ENCODE data around the gene CNGA4. TPM values are rescaled to one million over a fixed set of nuclear protein-coding genes. Genes with fewer than 3 reads are reported as not detected.

CNGA4 gene
- total RNA-seq, 4 donors from 2014 or later = 0.14 TPM; not detected in 3

DNA sequence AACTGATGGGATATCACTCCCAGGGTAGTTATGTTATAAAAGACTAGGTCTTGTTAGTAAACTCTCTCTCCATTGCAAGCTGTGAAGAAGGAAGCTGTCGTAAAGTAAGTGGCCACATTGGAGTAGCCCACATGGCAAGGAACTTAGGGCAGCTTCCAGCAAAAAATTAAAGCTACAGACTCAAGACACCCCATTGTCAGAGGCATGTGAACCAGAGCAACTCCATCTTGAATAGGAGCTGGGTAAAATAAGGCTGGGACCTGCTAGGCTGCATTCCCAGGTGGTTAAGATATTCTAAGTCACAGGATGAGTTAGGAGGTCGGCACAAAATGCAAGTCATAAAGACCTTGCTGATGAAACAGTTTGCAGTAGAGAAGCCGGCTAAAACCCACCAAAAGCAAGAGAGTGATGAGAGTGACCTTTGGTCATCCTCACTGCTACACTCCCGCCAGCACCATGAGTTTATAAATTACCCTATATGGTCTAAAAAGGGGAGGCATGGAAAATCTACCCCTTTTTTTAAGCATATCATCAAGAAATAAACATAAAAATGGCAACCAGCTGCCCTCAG is 44.6 kb downstream of the CNGA4 start:
- TF ChIP-seq POLR2AphosphoS5 (IDR thresholded peaks at IDR 0.05) (no peak), POLR2A (IDR thresholded peaks at IDR 0.05) (no peak), EP300 (IDR thresholded peaks at IDR 0.05; ENCODE audit: low read depth) (no peak)
- TF ChIP-seq, protein P1, sequence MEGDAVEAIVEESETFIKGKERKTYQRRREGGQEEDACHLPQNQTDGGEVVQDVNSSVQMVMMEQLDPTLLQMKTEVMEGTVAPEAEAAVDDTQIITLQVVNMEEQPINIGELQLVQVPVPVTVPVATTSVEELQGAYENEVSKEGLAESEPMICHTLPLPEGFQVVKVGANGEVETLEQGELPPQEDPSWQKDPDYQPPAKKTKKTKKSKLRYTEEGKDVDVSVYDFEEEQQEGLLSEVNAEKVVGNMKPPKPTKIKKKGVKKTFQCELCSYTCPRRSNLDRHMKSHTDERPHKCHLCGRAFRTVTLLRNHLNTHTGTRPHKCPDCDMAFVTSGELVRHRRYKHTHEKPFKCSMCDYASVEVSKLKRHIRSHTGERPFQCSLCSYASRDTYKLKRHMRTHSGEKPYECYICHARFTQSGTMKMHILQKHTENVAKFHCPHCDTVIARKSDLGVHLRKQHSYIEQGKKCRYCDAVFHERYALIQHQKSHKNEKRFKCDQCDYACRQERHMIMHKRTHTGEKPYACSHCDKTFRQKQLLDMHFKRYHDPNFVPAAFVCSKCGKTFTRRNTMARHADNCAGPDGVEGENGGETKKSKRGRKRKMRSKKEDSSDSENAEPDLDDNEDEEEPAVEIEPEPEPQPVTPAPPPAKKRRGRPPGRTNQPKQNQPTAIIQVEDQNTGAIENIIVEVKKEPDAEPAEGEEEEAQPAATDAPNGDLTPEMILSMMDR (IDR thresholded peaks at IDR 0.05) = no peak
- WGBS, 2 donors (ENCODE audit: low coverage in 1 of 2) = 48 to 65% methylated on average over 4 of the region's 4 CpGs

DNA sequence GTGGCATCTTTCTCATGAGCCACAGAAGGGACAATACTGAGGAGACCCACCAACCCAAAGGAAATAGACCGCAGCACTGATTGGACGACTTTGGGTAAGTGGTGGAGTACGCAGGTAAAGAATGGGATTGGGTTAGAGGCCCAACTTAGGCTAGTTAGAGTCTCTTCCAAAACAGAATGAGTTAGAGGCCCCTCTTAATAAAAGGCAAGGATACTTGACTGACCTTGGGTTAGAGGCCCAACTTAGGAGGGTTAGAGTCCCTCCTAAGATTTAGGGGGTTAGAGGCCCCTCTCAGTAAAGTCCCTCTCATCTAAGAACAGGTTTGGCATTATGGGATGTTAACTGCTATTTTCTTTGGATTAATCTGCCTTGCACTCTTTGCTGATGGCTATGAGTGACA is 45.4 kb downstream of the CNGA4 start:
- DNase-seq = no peak
- no peak overlapping the region for H3K27ac ChIP-seq
- TF ChIP-seq, protein P1 (IDR thresholded peaks at IDR 0.05) = no peak
- TF ChIP-seq POLR2AphosphoS5 (IDR thresholded peaks at IDR 0.05) = no peak
- TF ChIP-seq POLR2A (IDR thresholded peaks at IDR 0.05) = no peak
- no peak for TF ChIP-seq EP300 (IDR thresholded peaks at IDR 0.05; ENCODE audit: low read depth)
- intact Hi-C loops (cut with DNase I; ENCODE audit: low total_unique reads) (no loop called here), in situ Hi-C loops (cut with MboI; ENCODE audit: low pct_ligation_motif_present in 1 of 4, low pct_unique_long_range_greater_than_20kb in 1 of 4, low sequenced_read_pairs in 3 of 4) (no loop called here)
- H3K9me3 ChIP-seq = no peaks in the 10 kb centered on the region
- H3K4me3 ChIP-seq = no peak overlapping the region
- no peaks in the 10 kb centered on the region for H3K4me1 ChIP-seq
- WGBS, 2 donors (ENCODE audit: low coverage in 1 of 2) = 90 to 93% methylated on average over 3 of the region's 3 CpGs
- H3K36me3 ChIP-seq = no peaks in the 10 kb centered on the region
- peaks cover 30% of the 10 kb centered on the region for H3K27me3 ChIP-seq

More for the DNA sequence above, 44.6 kb downstream of the CNGA4 start:
- H3K9me3 ChIP-seq = no peaks in the 10 kb centered on the region
- H3K4me1 ChIP-seq = no peaks in the 10 kb centered on the region
- no peak for DNase-seq
- no peaks in the 10 kb centered on the region for H3K36me3 ChIP-seq
- H3K27me3 ChIP-seq = peaks cover 22% of the 10 kb centered on the region
- intact Hi-C loops (cut with DNase I; ENCODE audit: low total_unique reads) = no loop called here
- H3K27ac ChIP-seq = no peak overlapping the region
- H3K4me3 ChIP-seq = no peak overlapping the region
- in situ Hi-C loops (cut with MboI; ENCODE audit: low pct_ligation_motif_present in 1 of 4, low pct_unique_long_range_greater_than_20kb in 1 of 4, low sequenced_read_pairs in 3 of 4) = no loop called here

DNA sequence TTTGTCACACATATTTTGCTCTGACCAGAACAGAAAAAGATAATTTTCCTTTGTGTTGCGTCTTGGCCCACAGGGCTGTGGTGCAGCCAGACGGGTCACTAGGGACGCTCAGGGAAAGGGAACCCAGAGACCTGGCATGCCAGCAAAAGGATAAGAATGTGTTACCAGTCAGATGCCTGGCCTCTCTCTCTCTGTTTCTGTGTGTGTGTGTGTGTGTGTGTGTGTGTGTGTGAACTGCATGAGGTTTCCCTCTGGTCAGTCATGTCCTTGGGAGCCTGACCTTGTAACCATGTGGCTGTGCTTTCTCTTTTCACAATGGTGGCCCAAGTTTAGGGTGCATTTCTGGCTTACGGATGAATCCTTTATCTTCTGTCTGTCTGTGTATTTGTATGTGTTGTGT is 46.1 kb downstream of the CNGA4 start:
- Histone ChIP-seq H3K9me3 (no peaks in the 10 kb centered on the region), H3K27me3 (peaks cover 36% of the 10 kb centered on the region), H3K27ac (no peak overlapping the region), H3K4me1 (no peaks in the 10 kb centered on the region), H3K36me3 (no peaks in the 10 kb centered on the region), H3K4me3 (no peak overlapping the region)
- no peak for TF ChIP-seq EP300 (IDR thresholded peaks at IDR 0.05; ENCODE audit: low read depth)
- TF ChIP-seq, protein P1 (IDR thresholded peaks at IDR 0.05) = no peak
- in situ Hi-C loops (cut with MboI; ENCODE audit: low pct_ligation_motif_present in 1 of 4, low pct_unique_long_range_greater_than_20kb in 1 of 4, low sequenced_read_pairs in 3 of 4) (no loop called here), intact Hi-C loops (cut with DNase I; ENCODE audit: low total_unique reads) (no loop called here)
- 81% methylated on average over 4 of the region's 4 CpGs; no CpG with 5 or more reads in 1 of the 2 donors for WGBS, 2 donors (ENCODE audit: low coverage in 1 of 2)
- DNase-seq = no peak

Other genes with a start within 250 kb of the CNGA4 start
- under 1 TPM in 1 of 4 donors, not detected in 3; 0.14 TPM for gene OR56A4, start 232.1 kb upstream of the CNGA4 start, total RNA-seq
- gene OR56A1, start 208.3 kb upstream of the CNGA4 start, total RNA-seq = under 1 TPM in 1 of 4 donors, not detected in 3; 0.14 TPM
- not detected for gene OR56B4, start 131.4 kb upstream of the CNGA4 start, total RNA-seq
- 1 to 10 TPM in 1 of 4 donors, under 1 TPM in 1, not detected in 2; 0.41 to 1.6 TPM for gene OR52B2, start 68.8 kb upstream of the CNGA4 start, total RNA-seq
- gene OR52W1, start 39.9 kb upstream of the CNGA4 start, total RNA-seq = not detected
- gene C11orf42, start 33.5 kb upstream of the CNGA4 start, total RNA-seq = not detected
- gene FHIP1B, start 4.5 kb upstream of the CNGA4 start, total RNA-seq = 100 to 1,000 TPM; 190 to 681 (median 228) TPM
- gene CCKBR, start 20.7 kb downstream of the CNGA4 start, total RNA-seq = under 1 TPM in 1 of 4 donors, not detected in 3; 0.48 TPM
- 100 to 1,000 TPM in 1 of 4 donors, 10 to 100 TPM in 2, 1 to 10 TPM in 1; 8.2 to 124 (median 31.0) TPM for gene CAVIN3, start 81.4 kb downstream of the CNGA4 start, total RNA-seq
- 10 to 100 TPM; 27.7 to 67.0 (median 43.2) TPM for gene SMPD1, start 151.4 kb downstream of the CNGA4 start, total RNA-seq
- gene APBB1, start 180.0 kb downstream of the CNGA4 start, total RNA-seq = 10 to 100 TPM in 3 of 4 donors, 1 to 10 TPM in 1; 9.0 to 18.3 (median 12.0) TPM
- 1 to 10 TPM in 2 of 4 donors, not detected in 2; 1.8 to 4.6 TPM for gene HPX, start 201.9 kb downstream of the CNGA4 start, total RNA-seq
- gene TRIM3, start 234.9 kb downstream of the CNGA4 start, total RNA-seq = 100 to 1,000 TPM in 1 of 4 donors, 10 to 100 TPM in 3; 49.1 to 205 (median 67.9) TPM
- 100 to 1,000 TPM in 1 of 4 donors, 10 to 100 TPM in 3; 77.3 to 110 (median 87.2) TPM for gene ARFIP2, start 242.2 kb downstream of the CNGA4 start, total RNA-seq
- 10 to 100 TPM; 19.1 to 40.2 (median 30.3) TPM for gene TIMM10B, start 242.4 kb downstream of the CNGA4 start, total RNA-seq

Measured in transverse colon (tissue), 4 donors.